Psoas muscle (tissue), 8 donors: ENCODE data around the gene CASR. TPM values are rescaled to one million over a fixed set of nuclear protein-coding genes. Genes with fewer than 3 reads are reported as not detected.

Experiments used
- ATAC-seq, 4 donors: fragments of 200-7000 bp; cut with Tn5 transposase; one replicate each; pipeline ENCODE4 v1.9.1; 2020; ENCODE audit warnings: moderate library complexity in 3 of 4, mild to moderate bottlenecking in 2 of 4
- DNase-seq, 2 donors: peaks; one replicate each; pipeline ENCODE4 v3.0.0-alpha.2; 2020
- H3K27ac ChIP-seq: fragments of 200-600 bp; one replicate; pipeline ENCODE4 v1.8.0; 2022
- H3K27me3 ChIP-seq, 3 donors: fragments of 200-600 bp in 1 of 3; one replicate each; pipeline versions ENCODE4 v1.6.1 to v1.8.0; 2013 to 2022; ENCODE audit warnings: low read length in 2 of 3, mild to moderate bottlenecking in 2 of 3, moderate library complexity in 1 of 3; ENCODE audit not compliant: insufficient read depth in 3 of 3
- H3K36me3 ChIP-seq, 2 donors: fragments of 200-600 bp in 1 of 2; one replicate each; pipeline versions ENCODE4 v1.6.1 to v1.8.0; 2013 to 2022; ENCODE audit warnings: low read depth in 1 of 2, mild to moderate bottlenecking in 1 of 2, moderate library complexity in 1 of 2; ENCODE audit not compliant: insufficient read depth in 1 of 2
- H3K4me1 ChIP-seq: fragments of 200-600 bp; one replicate; pipeline ENCODE4 v1.8.0; 2022
- H3K4me3 ChIP-seq: fragments of 200-600 bp; one replicate; pipeline ENCODE4 v1.8.0; 2022; ENCODE audit warnings: mild to moderate bottlenecking
- H3K9me3 ChIP-seq: fragments of 200-600 bp; one replicate; pipeline ENCODE4 v1.8.0; 2022
- WGBS, 3 donors: extraction: QIAGEN DNeasy Blood & Tissue Kit; methylation state at CpG; one replicate each; pipeline versions ENCODE4 v1.1.6 to v1.1.7; 2013; 5-methylcytosine and 5-hydroxymethylcytosine counted together
- intact Hi-C, 2 donors: fragments of 100-400 bp; cut with DNase I; formaldehyde crosslinking; loops; one replicate each; pipeline versions ENCODE4 v1.11.0 to v1.14.2; 2022
- polyA plus RNA-seq, 3 donors: library from polyadenylated mRNA; stranded (reverse); fragments of 200-250 nt; gene quantifications; one replicate each; pipeline ENCODE4 v1.2.3, GENCODE V29; 2013
- total RNA-seq, 4 donors: library from RNA; stranded (reverse); fragmentation: NEBNext Ultra II Directional in 2 of 4; extraction: Animal tissue kit (Norgen Biotek cat#: 25700) in 2 of 4; gene quantifications; one replicate each; pipeline versions ENCODE4 v1.2.1 to v1.2.4, GENCODE V29; 2021 to 2023
- TF ChIP-seq, protein P1 (sequence below): fragments of 200-600 bp; IDR thresholded peaks from one replicate; pipeline ENCODE4 v1.8.0; 2022; ENCODE audit warnings: antibody characterized with exemption
- donor health status: healthy with polysubstance abuse.
- donor health status: DM: no; HTN: no; CAD: no; lungs with moderate emphysema.
- donor health status: Bipolar disorder and iron deficiency.
- donor health status: healthy.
- donor health status: DM: yes; HTN: yes; CAD: no.
- donor health status: DM: no; HTN: no; CAD: no.
- donor health status: DM: no; HTN: no; CAD: no.
- donor health status: DM: yes; HTN: yes; CAD: no.

Gene CASR
- total and polyA plus RNA-seq, 7 donors: 0.02 TPM; not detected in 6

GRCh38 chr3:122298239-122298638 is 114.8 kb downstream of the CASR start:
- TF ChIP-seq, protein P1, sequence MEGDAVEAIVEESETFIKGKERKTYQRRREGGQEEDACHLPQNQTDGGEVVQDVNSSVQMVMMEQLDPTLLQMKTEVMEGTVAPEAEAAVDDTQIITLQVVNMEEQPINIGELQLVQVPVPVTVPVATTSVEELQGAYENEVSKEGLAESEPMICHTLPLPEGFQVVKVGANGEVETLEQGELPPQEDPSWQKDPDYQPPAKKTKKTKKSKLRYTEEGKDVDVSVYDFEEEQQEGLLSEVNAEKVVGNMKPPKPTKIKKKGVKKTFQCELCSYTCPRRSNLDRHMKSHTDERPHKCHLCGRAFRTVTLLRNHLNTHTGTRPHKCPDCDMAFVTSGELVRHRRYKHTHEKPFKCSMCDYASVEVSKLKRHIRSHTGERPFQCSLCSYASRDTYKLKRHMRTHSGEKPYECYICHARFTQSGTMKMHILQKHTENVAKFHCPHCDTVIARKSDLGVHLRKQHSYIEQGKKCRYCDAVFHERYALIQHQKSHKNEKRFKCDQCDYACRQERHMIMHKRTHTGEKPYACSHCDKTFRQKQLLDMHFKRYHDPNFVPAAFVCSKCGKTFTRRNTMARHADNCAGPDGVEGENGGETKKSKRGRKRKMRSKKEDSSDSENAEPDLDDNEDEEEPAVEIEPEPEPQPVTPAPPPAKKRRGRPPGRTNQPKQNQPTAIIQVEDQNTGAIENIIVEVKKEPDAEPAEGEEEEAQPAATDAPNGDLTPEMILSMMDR: no peak
- no peak for DNase-seq
- Histone ChIP-seq H3K4me1 (no peaks in the 10 kb centered on the region), H3K27ac (no peak overlapping the region), H3K27me3 (no peaks in the 10 kb centered on the region), H3K9me3 (peaks cover 8% of the 10 kb centered on the region), H3K4me3 (no peak overlapping the region), H3K36me3 (no peaks in the 10 kb centered on the region)
- ATAC-seq: no peak
- intact Hi-C loops: no loop called here
- 63 to 71% (median 63%) methylated on average over 2 of the region's 2 CpGs for WGBS, 3 donors

GRCh38 chr3:122299215-122299614 is 115.7 kb downstream of the CASR start:
- no peak for ATAC-seq
- Histone ChIP-seq H3K27me3 (no peaks in the 10 kb centered on the region), H3K4me1 (no peaks in the 10 kb centered on the region), H3K9me3 (peaks cover 8% of the 10 kb centered on the region), H3K4me3 (no peak overlapping the region), H3K27ac (no peak overlapping the region), H3K36me3 (no peaks in the 10 kb centered on the region)
- DNase-seq: no peak
- TF ChIP-seq, protein P1: no peak
- intact Hi-C loops: no loop called here

- H3K27me3 ChIP-seq: no peaks in the 10 kb centered on the region
- no peak overlapping the region for H3K27ac ChIP-seq
- DNase-seq (no peak), ATAC-seq (no peak)
- no peak overlapping the region for H3K4me3 ChIP-seq
- H3K9me3 ChIP-seq: peaks cover 8% of the 10 kb centered on the region
- intact Hi-C loops: no loop called here
- TF ChIP-seq, protein P1: peak; percentile 21
- H3K4me1 ChIP-seq: no peaks in the 10 kb centered on the region
- WGBS, 3 donors: 78 to 85% (median 84%) methylated on average over 12 of the region's 12 CpGs
- H3K36me3 ChIP-seq: no peaks in the 10 kb centered on the region
Measured at GRCh38 chr3:122299872-122300460, 116.5 kb downstream of the CASR start.

DNA sequence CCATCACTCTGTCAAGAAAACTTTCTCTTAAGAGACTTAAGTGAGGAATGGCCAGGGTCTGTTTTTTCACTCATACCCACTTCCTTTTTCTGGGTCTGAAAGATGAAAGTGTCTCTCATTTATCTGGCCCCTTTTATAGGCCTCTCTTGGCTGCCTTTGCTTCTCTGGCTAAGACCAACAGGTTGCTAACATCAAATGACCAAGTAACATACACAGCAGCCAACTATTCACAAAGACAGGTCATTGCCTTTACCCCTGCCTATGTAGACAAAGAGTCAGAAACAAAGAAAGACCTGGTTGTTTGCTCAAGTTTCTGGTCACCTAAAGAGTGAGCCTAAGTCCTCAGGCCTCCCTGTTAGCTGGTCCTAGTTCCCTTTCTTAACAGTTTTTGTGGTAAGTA is 117.6 kb downstream of the CASR start:
- Histone ChIP-seq H3K4me1 (no peaks in the 10 kb centered on the region), H3K4me3 (no peak overlapping the region), H3K27ac (no peak overlapping the region), H3K9me3 (peaks cover 8% of the 10 kb centered on the region), H3K36me3 (no peaks in the 10 kb centered on the region), H3K27me3 (no peaks in the 10 kb centered on the region)
- ATAC-seq (no peak), DNase-seq (no peak)
- TF ChIP-seq, protein P1: no peak
- intact Hi-C loops: no loop called here
